Panc1 (cell line): ENCODE results near the gene EGFLAM. TPM values are rescaled to one million over a fixed set of nuclear protein-coding genes. Genes with fewer than 3 reads are reported as not detected.

ENCODE experiments used
- ATAC-seq: fragments of 200-7000 bp; cut with Tn5 transposase; 2 replicates; pipeline ENCODE4 v1.9.1; 2020; ENCODE audit warnings: mild to moderate bottlenecking, moderate library complexity
- BruUV-seq: library from RNA; stranded (reverse); fragments of 400-500 nt; replicated peaks from 2 replicates; lab custom pipeline; 2021; lab: Mats Ljungman, UMichigan
- CTCF ChIA-PET: fragments of 300-600 bp; sonication (Branson Sonifier 250); formaldehyde crosslinking; loops from one replicate; lab custom pipeline; 2022; ENCODE audit warnings: antibody characterized with exemption; lab: Charles Lee
- POLR2A ChIA-PET: fragments of 300-600 bp; sonication (Branson Sonifier 250); formaldehyde crosslinking; loops from one replicate; lab custom pipeline; 2022; ENCODE audit warnings: antibody characterized with exemption; lab: Charles Lee
- DNase-seq: peaks from one replicate; pipeline ENCODE4 v3.0.0-alpha.2; 2010; ENCODE audit warnings: low read depth, low spot score
- H3K27ac ChIP-seq: 2 replicates; pipeline ENCODE4 v1.5.1; 2011; ENCODE audit warnings: mild to moderate bottlenecking, low read length, inconsistent platforms
- H3K27me3 ChIP-seq: fragments of 200-500 bp; sonication (Bioruptor generic); 2 replicates; pipeline ENCODE4 v1.6.0; 2014; ENCODE audit warnings: low read length, inconsistent platforms; ENCODE audit not compliant: control insufficient read depth, insufficient read depth
- H3K36me3 ChIP-seq: fragments of 200-500 bp; sonication (Bioruptor generic); 2 replicates; pipeline ENCODE4 v1.5.1; 2014; ENCODE audit warnings: inconsistent platforms, mild to moderate bottlenecking, low read length, moderate library complexity; ENCODE audit not compliant: control insufficient read depth, insufficient read depth
- H3K4me1 ChIP-seq: 2 replicates; pipeline ENCODE4 v1.5.1; 2011; ENCODE audit warnings: inconsistent platforms, mild to moderate bottlenecking, low read length, moderate library complexity; ENCODE audit not compliant: control insufficient read depth, insufficient read depth
- H3K4me3 ChIP-seq, 2 experiments: 2 replicates each; pipeline ENCODE4 v1.5.1; 2011 to 2012; ENCODE audit warnings: low read depth in 2 of 2, low read length in 2 of 2, mild to moderate bottlenecking in 2 of 2, inconsistent platforms in 1 of 2, moderate library complexity in 1 of 2
- H3K9me3 ChIP-seq: fragments of 200-500 bp; sonication (Bioruptor generic); 2 replicates; pipeline ENCODE4 v1.5.1; 2014; ENCODE audit warnings: low read depth, mild to moderate bottlenecking, inconsistent platforms, low read length, moderate library complexity; ENCODE audit not compliant: control insufficient read depth, insufficient read depth
- POLR2AphosphoS5 ChIP-seq: IDR thresholded peaks from 2 replicates; pipeline ENCODE4 v1.6.1; 2012; ENCODE audit warnings: mild to moderate bottlenecking, low read depth, low read length, moderate library complexity
- SIN3A ChIP-seq: IDR thresholded peaks from 2 replicates; pipeline ENCODE4 v1.6.1; 2012; ENCODE audit warnings: low read depth, mild to moderate bottlenecking, low read length, moderate library complexity, borderline replicate concordance; ENCODE audit not compliant: insufficient read depth
- TCF7L2 ChIP-seq: IDR thresholded peaks from 2 replicates; pipeline ENCODE4 v1.6.1; 2011; ENCODE audit warnings: mild to moderate bottlenecking, low read depth, low read length, inconsistent platforms
- in situ Hi-C: cut with HindIII; loops from 2 replicates; pipeline ENCODE4 v1.10.0; 2016; ENCODE audit warnings: low sequenced_read_pairs, low pct_unique_long_range_greater_than_20kb
- intact Hi-C: fragments of 100-400 bp; cut with micrococcal nuclease; formaldehyde crosslinking; loops from one replicate; pipeline ENCODE4 v1.10.0; 2022; ENCODE audit not compliant: unreplicated experiment
- total RNA-seq: library from RNA; stranded (reverse); gene quantifications from one replicate; pipeline ENCODE4 v1.2.1, GENCODE V29; 2021; ENCODE audit not compliant: unreplicated experiment
- TF ChIP-seq, protein P1 (sequence below), 2 experiments: IDR thresholded peaks; 2 replicates each; pipeline ENCODE4 v1.6.1; 2011 to 2012; ENCODE audit warnings: low read depth in 2 of 2, control low read depth in 1 of 2, low read length in 1 of 2, mild to moderate bottlenecking in 1 of 2, moderate library complexity in 1 of 2; ENCODE audit not compliant: insufficient read depth in 1 of 2
- TF ChIP-seq, protein P2 (sequence below): fragments of 450-650 bp; IDR thresholded peaks from 2 replicates; pipeline ENCODE4 v1.5.1; 2017; ENCODE audit warnings: mild to moderate bottlenecking

EGFLAM gene
- total RNA-seq, 1 experiment from 2014 or later = 14.8 TPM

DNA sequence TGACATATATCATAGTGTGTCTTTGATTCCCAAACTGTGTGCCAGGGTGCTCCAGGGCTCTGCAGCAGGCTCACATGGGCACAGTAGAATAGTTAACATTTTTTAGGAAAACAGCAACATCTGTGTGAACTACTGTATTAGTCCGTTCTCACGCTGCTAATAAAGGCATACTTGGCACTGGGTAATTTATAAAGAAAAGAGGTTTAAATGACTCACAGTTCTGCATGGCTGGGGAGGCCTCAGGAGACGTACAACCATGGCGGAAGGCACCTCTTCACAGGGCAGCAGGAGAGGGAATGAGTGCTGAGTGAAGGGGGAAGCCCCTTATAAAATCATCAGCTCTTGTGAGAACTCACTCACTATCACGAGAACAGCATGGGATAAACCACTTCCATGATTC, 82.7 kb downstream of the EGFLAM start:
- H3K27me3 ChIP-seq = no peaks in the 10 kb centered on the region; the same call in none of the 2 replicates
- H3K4me3 ChIP-seq = no peak overlapping the region
- POLR2A ChIA-PET = no interaction called here
- no peak for TF ChIP-seq POLR2AphosphoS5
- TF ChIP-seq, protein P1, sequence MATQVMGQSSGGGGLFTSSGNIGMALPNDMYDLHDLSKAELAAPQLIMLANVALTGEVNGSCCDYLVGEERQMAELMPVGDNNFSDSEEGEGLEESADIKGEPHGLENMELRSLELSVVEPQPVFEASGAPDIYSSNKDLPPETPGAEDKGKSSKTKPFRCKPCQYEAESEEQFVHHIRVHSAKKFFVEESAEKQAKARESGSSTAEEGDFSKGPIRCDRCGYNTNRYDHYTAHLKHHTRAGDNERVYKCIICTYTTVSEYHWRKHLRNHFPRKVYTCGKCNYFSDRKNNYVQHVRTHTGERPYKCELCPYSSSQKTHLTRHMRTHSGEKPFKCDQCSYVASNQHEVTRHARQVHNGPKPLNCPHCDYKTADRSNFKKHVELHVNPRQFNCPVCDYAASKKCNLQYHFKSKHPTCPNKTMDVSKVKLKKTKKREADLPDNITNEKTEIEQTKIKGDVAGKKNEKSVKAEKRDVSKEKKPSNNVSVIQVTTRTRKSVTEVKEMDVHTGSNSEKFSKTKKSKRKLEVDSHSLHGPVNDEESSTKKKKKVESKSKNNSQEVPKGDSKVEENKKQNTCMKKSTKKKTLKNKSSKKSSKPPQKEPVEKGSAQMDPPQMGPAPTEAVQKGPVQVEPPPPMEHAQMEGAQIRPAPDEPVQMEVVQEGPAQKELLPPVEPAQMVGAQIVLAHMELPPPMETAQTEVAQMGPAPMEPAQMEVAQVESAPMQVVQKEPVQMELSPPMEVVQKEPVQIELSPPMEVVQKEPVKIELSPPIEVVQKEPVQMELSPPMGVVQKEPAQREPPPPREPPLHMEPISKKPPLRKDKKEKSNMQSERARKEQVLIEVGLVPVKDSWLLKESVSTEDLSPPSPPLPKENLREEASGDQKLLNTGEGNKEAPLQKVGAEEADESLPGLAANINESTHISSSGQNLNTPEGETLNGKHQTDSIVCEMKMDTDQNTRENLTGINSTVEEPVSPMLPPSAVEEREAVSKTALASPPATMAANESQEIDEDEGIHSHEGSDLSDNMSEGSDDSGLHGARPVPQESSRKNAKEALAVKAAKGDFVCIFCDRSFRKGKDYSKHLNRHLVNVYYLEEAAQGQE (IDR thresholded peaks at IDR 0.05; ENCODE audit: insufficient read depth in 1 of 2, low read depth in 2 of 2, low read length in 1 of 2) = no peak
- TF ChIP-seq, protein P2, sequence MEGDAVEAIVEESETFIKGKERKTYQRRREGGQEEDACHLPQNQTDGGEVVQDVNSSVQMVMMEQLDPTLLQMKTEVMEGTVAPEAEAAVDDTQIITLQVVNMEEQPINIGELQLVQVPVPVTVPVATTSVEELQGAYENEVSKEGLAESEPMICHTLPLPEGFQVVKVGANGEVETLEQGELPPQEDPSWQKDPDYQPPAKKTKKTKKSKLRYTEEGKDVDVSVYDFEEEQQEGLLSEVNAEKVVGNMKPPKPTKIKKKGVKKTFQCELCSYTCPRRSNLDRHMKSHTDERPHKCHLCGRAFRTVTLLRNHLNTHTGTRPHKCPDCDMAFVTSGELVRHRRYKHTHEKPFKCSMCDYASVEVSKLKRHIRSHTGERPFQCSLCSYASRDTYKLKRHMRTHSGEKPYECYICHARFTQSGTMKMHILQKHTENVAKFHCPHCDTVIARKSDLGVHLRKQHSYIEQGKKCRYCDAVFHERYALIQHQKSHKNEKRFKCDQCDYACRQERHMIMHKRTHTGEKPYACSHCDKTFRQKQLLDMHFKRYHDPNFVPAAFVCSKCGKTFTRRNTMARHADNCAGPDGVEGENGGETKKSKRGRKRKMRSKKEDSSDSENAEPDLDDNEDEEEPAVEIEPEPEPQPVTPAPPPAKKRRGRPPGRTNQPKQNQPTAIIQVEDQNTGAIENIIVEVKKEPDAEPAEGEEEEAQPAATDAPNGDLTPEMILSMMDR = no peak
- TF ChIP-seq TCF7L2 = no peak
- no peak for TF ChIP-seq SIN3A
- intact Hi-C loops = no loop called here
- no peak overlapping the region for H3K27ac ChIP-seq
- CTCF ChIA-PET = no interaction called here
- no peak for DNase-seq
- in situ Hi-C loops = no loop called here
- no TSS peak for BruUV-seq
- no peaks in the 10 kb centered on the region for H3K36me3 ChIP-seq
- H3K9me3 ChIP-seq = no peaks in the 10 kb centered on the region
- no peak for ATAC-seq
- no peaks in the 10 kb centered on the region for H3K4me1 ChIP-seq

DNA sequence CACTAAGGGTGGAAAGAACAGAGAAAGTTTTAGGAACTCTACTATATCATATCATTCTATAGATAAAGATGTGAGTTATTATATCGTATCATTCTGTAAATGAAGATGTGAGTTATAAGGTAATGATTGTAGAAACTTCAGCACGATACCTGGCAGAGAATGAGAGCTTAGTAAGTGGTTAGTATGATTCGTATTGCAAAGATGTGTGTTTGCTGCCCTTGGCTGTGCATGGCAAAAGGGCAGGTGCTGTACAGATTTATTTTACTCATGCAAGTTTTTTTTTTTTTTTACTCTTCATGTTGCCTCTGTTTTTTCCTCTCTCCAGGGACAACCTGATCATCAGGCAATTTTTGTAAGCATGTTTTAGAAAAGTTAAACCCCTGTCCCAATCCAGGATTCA, 83.3 kb downstream of the EGFLAM start:
- Histone ChIP-seq H3K36me3 (no peaks in the 10 kb centered on the region), H3K27ac (no peak overlapping the region), H3K4me3 (no peak overlapping the region), H3K4me1 (no peaks in the 10 kb centered on the region), H3K27me3 (peaks cover 3% of the 10 kb centered on the region), H3K9me3 (no peaks in the 10 kb centered on the region)
- CTCF ChIA-PET = no interaction called here
- no peak for DNase-seq
- intact Hi-C loops = no loop called here
- ATAC-seq = no peak
- TF ChIP-seq SIN3A = no peak
- no peak for TF ChIP-seq TCF7L2
- TF ChIP-seq, protein P2 = no peak
- no peak for TF ChIP-seq POLR2AphosphoS5
- TF ChIP-seq, protein P1 (IDR thresholded peaks at IDR 0.05; ENCODE audit: insufficient read depth in 1 of 2, low read depth in 2 of 2, low read length in 1 of 2) = no peak
- in situ Hi-C loops = no loop called here
- BruUV-seq = no TSS peak
- POLR2A ChIA-PET = no interaction called here
